GM21619 (cell line): ENCODE measurements around the gene ARHGDIB.

Experiments used
- ATAC-seq: cut with Tn5 transposase; IDR thresholded peaks from one replicate; pipeline ENCODE4 v1.9.1; 2021; ENCODE audit not compliant: unreplicated experiment

Gene ARHGDIB

DNA sequence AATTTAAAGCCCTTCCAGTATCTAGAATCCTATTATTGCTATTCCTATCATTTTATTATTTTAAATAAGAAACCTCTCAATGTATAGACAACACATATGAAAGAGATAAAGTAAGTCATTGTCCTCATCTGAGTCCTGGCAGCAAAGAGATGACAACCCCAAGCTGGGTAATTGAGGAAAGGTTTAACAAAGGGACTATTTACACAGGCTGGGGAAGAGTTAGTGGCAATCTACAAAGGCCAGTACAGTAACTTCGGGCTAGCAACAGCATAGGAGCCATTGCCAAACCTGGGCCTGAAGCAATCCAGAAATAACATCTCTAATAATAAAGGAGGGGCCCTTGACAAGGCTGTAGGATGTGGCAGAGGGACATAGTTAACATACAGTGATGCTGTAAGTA is 22.6 kb upstream of the ARHGDIB start:
- no peak for ATAC-seq

DNA sequence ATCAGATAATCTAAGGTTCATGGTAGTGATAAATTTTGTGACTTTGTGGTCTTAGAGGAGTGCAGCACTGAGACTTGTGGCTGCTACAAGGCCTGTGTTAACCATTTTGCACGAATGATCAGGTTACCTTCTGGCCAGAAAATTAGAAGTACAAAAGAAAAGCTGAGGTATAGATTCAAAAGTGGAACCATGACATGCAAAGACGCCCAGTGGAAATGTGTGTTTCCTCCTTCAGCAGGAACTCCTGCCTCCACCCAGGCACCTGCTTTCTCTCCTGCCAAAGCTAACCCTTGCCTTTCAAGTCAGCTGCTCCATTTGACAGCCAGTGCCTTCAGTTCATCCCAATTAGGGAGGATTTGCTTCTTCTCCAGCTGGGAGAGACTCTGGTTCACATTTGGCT is 21.6 kb upstream of the ARHGDIB start:
- ATAC-seq, result no peak

DNA sequence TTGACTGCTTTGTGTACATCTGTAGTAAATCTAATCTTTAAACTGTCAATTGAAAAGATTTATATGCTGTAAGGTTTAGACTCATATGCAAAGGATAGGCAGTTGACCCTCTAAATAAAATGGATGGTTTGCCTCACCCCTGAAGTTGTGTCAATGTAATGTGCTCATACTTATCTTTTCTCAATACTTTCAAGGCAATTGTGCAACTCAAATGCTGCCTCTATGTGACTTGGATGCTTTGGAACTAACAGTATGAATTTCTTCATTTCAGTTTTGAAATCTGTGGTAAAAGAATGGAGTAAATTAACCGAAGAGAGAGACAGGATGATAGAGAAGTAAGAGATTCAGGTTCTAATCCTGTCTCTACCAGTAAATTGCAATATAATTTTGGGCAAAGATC is 21.2 kb upstream of the ARHGDIB start:
- no peak for ATAC-seq

DNA sequence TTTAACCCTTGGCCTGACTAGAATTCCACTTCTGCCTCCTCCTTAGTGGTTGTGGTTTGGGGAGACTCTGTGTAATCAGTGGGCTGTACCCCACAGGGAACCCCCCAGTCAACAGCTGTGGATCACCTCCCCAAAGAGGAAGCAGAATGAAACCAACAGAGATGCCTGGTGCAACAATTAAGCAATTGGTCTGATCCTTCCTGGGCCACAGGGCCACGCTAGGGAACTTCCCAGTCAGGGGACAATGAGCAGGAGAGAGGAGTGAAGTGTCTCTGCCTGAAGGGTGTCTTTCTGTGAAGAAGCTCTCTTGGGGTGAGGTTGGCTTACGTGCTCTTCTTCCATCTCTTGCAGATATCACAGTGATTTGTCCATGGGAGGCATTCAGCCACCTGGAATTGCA is 19.6 kb upstream of the ARHGDIB start:
- ATAC-seq, result no peak

DNA sequence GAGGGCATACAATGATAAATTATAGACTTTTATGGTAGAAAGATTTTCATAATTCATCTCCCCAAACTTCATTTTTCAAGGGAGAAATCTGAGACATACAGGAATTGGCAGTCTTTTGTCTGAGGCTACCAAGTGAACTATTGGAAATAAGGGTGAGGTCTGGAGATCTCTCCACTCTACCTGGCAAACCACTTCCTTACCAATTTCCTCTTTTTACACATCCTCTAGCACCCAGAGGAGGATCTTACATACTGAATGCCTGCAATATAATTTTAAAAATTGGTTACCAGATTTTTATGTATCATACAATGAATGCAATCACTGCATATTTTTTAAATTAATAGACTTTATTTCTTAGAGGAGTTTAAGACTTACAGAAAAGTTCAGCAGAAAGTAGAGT is 18.1 kb upstream of the ARHGDIB start:
- ATAC-seq, result no peak

DNA sequence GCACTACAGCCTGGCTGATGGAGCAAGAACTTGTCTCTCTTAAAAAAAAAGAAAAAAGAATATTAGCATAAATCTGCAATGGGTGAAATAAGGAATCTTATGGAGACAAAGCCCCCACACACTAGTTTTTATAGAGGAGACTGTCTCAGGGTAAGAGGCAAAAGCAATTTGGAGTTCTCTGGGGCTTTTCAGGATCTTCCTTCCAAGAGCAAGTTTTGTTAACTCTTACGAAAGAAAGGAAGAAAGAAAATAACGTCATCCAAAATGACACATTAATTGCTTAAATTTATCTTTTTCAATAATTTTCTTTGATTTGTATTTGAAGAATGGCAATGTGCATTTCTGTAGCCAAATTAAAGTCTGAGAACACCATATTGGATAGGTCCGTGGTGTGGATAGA is 15.3 kb upstream of the ARHGDIB start:
- no peak for ATAC-seq

DNA sequence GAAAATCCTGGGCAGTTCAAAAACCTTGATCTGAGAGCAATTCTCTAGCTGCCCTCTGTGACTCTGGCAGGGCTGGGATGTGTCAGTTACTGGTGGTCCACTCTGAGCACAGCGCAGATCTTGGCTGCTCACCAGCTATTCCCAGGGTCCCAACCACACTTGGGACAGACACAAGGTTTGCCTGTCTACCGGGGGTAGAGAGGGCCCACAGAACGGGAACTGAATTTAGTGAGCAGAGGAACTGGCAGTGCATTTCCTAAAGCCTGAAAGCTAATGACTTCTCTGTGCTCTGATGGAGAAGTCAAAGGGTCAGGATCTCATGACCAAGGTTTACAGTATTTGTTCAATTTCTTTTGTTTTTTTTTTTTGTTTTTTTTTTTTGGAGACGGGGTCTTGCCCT is 14.1 kb upstream of the ARHGDIB start:
- no peak for ATAC-seq

DNA sequence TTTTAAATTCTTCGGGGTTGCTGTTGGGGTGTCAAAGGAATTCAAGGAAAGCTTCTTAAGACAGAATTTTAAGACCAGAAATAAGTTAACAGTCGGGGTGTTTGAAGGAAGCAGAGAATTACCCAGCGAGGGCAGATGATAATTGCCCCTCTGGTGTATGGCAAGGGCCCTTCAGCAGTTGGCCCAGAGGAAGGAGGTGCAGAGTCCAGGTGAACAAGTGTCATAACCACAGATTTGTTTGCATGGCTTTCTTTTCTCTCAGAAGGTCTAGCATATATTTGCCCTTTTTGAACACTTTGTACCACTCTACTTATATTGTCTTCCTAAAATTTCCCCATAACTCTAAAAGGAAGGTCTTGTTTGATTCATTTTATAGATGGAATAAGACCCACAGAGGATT is 13.2 kb upstream of the ARHGDIB start:
- no peak for ATAC-seq

DNA sequence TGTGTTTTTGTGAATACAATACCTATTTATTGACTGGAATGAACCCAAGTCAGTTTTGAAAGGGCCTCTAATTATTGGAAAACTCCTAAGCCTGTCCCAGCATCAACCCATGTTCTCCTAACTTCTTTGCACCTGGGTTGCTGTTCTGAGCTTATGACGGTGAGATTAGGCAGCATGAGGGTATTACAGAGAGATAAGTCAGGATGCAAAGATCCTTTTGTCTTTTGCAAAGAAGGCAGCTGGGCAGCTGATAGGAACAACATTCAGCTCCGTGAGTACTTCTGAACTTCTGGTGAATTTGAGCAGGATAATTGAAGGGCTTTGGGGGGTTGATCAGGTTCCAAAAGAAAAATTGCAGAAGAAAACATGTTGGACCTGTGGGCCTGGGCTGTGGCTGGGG is 11.4 kb upstream of the ARHGDIB start, which contains the start of gene PDE6H:
Gene PDE6H, plus strand, starts transcription at position 227 of the 400 bp plus-strand sequence. CDS start 4,971 bp downstream, outside the sequence.
- ATAC-seq, result no peak

DNA sequence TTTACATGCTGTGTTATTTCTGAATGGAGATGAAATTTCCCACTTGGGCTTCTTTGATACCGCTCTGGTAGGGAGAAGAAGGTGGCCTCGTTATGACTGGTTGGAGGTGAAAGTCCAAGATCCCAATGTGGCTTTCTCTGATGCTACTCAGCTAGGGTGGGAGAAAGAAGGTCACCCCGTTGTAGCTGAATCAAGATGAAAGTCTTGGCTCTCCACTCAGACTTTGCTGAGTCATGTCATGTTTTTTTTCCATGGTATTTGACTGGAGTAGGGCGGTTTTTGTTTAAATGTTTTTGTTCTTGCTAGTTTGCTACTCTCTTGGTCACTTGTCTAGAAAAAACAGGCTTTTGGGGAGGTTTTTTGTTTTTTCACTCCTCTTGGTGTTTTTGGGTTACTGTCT is 9.1 kb upstream of the ARHGDIB start:
- no peak for ATAC-seq

DNA sequence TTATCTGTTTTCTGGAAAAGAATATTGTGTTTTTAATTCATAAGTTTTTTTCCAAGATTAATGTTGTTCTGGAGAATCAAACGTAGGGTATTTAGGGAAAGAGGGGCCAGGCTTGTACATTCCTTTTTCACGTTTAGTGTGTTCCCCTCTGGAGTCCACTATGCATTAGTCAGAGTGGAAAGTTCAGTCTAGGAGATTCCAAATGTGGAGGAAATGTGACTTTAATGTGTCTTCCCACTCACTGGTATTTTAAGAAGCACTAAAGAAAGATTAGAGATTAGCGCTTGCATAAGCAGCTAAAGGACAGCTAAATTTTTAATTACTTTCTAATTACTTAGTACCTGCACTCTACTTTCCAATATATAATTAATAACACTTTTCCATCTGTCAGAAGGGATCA is 7.1 kb upstream of the ARHGDIB start:
- no peak for ATAC-seq

DNA sequence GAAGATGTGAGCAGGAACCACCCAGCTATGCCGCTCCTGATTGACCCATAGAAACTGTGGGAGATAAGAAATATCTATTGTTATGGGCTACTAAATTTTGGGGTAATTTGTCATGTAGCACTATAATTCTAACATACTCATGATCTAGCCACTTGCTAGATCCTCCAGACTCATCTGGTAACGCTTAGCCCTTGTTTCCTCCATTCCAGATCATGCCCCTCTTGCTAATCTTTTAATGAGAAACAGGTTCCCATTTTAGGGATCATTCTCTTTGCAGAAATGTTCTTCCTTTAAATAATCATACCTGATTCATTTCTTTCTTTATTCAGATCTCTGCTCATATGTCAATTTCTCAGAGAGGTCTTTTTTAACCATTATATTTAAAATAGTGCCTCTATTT is 3.8 kb upstream of the ARHGDIB start:
- no peak for ATAC-seq

DNA sequence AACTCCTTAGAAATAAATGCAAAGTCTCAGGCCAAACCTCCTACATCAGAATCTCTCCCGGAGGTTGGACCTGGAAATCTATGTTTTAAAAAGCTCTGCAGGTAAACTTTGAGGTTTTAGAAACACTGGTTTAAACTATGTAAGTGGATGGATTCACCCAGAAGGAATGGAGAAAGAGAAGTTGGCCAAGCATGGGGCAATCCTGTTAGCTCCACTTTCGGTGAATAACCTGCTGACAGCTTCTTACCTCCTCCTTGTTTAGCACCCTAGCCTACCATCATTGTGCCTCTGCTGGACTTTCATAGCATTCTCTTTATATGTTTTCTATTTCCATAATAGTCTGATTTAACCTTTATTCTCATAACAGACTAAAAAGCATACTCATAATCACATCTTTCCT is 3.0 kb upstream of the ARHGDIB start:
- ATAC-seq, result no peak

DNA sequence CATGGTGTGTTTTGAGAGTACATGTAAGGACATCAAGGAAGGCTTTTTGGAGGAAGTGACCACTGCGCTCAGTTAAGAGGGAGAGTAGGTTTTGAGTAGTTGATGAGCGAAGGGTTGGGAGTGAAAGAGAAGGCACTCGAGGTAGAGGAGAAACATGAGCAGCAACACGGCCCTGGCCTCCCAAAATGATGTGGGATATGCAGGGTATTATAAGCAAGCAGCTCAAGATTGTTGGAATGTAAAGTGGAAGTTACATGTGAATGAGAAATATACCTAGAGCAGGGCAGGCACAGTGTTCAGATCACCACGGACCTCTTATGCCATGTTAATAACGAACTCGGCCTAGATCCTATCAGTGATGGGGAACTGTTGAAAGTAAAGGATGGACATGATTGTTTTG is 2.1 kb upstream of the ARHGDIB start:
- ATAC-seq, result no peak

DNA sequence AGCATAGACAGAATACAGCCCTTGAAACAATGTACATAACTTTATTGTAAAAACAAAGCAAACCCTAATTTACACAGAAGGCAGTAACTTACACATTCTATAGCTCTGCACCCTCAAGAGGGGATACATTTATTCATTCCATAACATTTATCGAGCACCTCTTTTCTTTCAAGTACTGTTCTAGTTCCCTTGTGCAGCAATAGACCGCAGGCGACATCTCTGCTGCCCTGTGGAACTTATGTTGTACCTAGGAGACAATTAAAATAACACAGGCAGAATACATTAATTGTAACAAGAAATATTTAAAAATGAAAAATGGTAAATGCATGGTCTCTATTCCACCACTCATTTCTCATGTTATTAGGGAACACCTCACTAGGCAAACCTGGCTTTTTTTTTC is 1.4 kb upstream of the ARHGDIB start:
- no peak for ATAC-seq

DNA sequence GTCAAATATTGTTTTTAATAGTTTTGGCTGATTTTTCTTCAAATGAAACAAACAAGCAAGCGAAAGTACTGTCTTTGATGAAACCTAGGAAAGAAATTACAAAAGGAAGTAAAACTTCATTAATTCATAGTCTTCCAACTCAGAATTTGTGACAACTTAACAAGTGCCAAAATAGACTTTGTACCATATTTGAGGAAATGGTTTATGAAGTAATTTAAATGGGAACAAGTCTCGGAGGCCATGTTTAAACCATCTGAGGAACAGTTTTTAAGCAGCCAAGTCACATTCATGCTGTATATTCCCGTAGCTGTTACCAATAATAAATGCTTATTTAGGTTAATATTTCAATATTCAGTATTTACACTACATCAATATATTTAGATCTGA is 745 bp upstream of the ARHGDIB start:
- no peak for ATAC-seq

DNA sequence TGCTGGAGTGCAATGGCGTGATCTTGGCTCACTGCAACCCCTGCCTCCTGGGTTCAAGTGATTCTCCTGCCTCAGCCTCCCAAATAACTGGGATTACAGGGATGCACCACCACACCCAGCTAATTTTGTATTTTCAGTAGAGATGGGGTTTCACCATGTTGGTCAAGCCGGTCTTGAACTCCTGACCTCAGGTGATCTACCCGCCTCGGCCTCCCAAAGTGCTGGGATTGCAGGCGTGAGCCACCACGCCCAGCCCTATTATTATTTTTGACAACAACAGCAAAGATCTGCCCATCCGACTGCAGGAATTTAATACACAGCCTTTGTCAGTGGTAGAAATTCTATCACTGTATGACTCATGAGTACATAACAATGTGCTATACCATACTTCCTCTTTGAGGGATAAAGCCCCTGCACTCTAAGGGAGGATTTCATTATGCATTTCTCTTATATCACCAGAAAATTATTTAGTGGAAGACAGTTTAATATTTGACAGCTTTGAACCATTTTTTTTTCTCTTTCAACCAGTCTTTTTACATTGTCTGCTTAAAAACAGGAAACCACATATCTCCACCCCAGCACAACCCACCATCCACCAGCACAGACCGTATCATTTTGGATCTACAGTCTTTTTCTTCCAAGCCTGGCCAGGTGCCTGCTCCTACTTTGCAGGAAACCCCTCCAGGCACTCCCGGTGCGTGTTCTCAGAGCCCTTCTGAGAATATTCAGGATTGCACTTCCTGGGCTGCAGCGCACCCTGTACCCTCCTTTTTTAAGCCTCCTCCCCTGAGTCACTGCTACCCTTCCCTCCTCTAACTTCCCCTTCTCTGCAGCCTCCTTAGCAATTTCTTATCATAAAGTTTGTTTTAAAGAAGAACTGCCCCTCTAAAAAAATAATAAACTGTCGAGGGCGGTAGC is 594 bp downstream of the ARHGDIB start:
- peak; percentile 30 for ATAC-seq

DNA sequence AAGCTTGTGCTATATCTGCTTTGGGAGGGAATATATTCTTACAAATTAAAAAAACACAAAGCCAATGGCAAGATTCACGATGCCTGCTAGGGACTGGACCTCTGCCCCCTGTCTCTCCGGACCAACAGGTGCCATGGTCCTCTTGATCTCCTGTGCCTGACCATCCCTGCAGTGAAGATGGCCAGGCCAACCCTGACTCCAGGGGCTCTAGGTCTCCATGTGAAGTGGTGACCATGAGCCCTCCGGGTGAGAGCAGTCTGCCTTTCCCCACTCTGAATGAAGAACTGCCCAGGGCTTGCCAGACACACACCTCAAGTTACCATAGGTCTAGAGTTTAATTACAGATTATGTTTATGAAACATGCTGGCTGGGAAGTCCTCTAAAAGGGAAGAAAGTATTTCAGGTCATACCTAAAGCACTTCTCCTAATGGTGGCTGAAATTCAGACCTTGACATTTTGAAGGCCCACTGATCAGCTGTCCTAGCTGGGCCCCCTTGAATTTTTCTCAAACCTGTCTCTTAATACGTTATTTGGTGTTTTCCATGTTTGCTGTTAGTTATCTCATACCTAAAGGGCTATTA is 1.4 kb downstream of the ARHGDIB start:
- ATAC-seq, result no peak

DNA sequence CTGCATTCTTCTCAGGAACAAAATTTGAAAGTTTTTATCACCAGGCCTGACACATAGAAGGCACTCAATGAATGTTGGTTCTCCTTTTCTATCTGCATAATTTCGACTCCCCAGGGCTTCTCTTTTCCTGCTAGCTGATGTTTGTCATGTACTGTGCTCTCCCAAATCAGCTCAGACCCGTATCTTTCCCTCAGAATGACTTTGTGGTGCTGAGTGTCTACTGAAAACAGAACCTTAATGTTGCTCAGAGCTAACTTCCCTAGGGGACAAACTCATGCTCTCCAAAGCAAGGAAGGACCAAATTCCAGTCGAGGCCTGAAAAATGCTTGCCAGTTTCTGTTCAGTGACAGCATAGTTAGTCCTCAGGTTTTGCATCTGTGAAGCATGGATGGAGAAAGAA is 1.9 kb downstream of the ARHGDIB start:
- ATAC-seq, result no peak

DNA sequence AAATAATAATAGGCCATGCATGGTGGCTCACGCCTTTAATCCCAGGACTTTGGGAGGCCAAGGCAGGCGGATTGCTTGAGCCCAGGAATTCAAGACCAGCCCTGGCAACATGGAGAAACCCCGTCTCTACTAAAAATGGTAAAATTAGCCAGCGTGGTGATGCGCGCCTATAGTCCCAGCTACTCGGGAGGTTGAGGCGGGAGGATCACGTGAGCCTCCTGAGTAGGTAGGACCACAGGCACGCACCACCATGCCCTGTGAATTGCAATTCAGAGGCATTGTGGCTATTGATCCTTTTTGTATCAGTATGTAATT is 2.3 kb downstream of the ARHGDIB start:
- no peak for ATAC-seq

DNA sequence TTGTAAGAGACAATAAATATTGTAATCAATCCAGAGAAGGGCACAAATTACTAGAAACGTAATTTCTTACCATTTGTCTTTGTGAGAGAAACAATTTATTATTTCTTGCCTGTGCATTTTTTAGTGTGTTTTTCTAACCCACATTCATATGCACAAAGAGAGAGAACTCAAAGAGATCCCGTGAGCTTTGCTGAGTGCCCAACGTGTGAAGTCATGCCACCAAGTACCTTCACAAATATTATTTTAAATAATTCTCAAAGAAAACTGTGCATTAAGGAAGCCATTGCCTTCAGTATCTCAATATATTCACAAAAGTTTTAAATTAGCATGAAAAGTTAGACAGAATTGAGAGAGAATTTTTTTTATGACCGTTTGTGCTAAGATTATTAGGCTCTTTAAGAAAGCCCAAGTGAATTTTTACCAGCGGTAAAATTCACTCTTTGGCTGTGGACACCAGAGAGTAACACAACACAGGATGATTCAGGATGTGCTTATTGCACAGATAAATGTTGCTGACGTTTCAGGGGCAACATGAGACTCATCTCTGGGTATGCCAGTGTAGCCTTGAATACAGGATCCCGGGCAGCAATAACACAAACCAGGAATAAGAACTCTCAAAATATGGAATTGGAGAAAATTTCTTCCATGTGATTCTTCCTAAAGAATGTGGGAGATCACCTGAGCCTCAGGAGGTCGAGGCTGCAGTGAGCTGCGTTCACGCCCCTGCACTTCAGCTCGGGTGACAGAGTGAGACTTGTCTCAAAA is 2.9 kb downstream of the ARHGDIB start:
- no peak for ATAC-seq

DNA sequence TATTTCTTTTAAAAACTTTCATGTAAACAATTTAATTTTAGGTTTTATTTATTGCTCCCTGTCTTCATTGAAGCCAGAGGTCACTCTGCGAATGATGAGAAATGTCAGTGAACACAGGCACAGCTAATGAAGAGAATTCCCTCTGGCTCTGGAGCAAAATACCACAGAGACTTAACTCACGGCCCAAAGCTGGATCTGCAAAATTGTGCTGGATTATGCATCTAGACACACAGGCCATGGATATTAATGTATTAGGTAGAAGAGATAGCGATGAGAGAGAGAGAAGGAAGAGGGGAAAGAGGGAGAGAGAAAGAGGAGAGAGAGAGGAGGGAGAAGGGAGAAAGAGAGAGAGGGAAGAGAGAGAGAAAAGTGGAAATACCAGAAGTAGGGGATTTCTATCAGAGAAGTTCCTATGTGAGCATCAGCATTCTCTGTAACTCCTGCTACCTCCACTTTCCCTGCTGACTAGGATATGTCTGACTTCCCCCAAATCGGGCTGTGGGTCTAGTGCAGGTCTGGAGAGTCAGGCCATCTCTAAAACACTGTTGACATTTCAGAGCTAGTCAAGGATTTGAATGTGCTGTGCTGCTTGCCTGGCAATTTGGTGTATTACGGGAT is 3.7 kb downstream of the ARHGDIB start:
- ATAC-seq, result no peak
